Middle frontal gyrus (tissue), 1 donor: ENCODE results near the gene UGGT1.
"Not testable (repeated sequence)": the region's sequence is repeated elsewhere in the genome, so short reads cannot be mapped to it uniquely, and the experiment has no call there.

Experiments
- DNase-seq: peaks from one replicate; pipeline ENCODE4 v3.0.0-alpha.2; 2015; ENCODE audit warnings: low spot score; ENCODE audit errors: extremely low spot score

The UGGT1 gene

DNA sequence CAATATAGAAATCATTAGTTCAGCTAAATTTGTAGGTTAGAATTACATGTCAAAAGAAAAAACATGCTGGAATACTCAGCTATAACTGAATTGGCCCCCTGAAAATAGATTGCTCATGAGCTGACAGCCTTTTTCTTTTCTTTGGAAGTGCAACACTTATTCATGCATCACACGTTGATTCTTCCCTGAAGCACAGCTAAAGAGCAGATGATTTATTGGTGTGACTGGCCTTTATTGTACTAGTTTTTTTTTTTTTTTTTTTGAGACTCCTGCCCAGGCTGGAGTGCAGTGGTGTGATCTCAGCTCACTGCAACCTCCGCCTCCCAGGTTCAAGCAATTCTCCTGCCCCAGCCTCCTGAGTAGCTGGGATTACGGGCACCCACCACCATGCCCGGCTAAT, 83.1 kb downstream of the UGGT1 start:
- DNase-seq, result not testable (repeated sequence)

DNA sequence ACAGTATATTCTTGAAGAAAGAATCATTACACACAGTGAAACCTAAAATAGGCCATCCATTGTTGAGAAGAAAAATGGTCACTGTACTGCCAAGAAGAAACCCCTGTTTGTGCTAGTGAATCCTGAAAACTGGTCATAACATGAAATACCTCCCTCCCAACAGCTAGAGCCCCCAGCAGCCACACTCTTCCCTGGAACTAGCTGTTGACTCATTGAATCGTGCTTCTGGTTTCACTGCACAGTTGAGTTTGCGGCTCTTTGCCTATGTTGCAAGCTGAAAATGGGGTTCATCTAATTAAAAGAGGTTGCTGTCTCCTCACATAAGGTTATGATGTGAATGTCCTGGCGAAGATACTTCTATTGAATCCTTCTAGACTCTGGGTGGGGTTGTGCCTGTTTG, 86.3 kb downstream of the UGGT1 start:
- no peak for DNase-seq

DNA sequence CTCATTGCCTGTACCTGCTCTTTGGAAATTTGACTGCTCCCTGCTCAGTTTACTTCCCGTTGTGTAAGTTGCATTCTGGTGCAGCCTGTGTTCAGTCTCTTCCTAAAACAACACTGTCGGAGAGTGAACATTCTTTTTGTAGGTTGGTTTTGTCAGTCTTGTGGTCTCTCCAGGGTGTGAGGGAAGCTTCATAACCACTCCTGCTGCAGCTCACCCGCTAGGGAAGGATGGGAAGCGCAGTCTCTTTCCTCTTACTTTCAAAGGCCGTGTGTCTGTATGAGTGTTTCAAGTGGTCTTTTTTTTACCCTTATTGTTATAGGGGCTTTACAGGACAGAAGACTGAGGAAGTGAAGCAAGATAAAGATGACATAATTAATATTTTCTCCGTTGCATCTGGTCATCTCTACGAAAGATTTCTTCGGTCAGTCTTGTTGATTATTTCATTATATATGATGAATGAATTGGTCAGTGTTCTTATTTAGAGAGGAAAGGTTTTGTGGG, 87.2 kb downstream of the UGGT1 start:
- DNase-seq, result no peak

DNA sequence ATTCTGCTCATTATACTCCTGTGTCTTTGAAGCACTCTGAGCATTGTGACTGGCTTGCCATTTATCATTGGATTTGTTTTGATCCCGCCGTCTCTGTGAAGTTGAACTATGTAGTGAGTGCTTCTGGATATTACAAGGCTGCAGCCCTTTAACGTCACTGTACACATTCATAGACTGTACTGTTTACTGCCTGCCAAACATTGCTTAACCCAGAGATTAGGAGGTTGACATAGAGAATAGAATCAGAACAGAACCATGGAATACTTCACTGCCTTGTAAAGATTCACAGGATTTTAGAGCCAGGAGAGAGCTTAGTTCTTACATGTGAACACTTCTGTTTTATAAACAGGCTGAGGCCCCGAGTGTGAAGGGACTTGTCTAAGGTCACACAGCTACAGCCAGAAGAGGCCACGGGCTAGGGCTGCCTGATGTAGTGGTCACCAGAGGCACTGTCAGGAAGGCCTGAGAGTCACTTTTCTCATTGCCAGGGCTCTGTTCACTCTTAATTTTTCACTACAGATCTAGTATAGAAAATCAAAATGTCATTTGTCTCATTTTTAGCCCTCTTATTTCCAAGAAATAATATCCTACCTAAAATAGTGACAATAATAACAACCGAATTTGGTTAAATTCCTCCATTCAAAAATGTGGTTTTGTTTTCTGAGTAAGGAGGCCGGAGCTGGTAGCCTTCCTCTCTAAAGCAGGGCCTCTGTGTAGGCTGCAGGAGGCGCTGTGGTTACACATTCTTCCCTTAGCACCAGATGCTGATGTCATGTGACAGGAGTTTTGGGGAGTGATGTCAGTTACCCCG, 87.9 kb downstream of the UGGT1 start:
- no peak for DNase-seq

DNA sequence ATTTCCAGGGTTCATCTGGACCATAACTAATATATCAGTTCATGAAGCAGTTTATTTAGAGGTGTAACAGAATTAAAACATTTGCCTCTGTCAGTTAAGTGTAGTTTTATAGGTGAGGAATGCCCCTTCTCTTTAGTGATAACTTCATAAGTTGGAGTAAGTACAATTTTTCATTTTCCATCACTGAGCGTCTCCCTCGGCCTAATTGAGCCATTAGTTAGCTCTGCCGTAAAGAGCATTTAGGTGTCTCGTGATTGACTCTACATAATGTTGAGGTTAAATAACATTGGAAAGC, 88.4 kb downstream of the UGGT1 start:
- DNase-seq, result no peak

DNA sequence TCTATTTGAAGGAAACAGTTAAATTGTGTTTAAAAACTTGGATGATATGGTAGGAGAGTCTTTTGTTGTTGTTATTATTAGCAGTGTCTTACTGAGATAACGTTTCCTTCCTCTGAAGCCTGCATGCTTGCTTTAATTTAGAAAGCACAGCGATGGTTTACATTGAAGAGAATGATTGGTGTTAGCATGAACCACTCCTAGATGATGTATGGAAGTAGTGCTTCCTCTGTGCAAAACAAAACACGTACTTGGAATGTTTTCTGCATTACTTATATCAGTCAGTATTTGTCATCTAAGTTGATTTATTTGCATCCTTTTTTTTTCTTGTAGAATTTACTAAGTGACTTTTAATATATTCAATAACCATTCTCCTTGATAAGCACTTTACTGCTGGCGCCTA, 89.0 kb downstream of the UGGT1 start:
- no peak for DNase-seq

DNA sequence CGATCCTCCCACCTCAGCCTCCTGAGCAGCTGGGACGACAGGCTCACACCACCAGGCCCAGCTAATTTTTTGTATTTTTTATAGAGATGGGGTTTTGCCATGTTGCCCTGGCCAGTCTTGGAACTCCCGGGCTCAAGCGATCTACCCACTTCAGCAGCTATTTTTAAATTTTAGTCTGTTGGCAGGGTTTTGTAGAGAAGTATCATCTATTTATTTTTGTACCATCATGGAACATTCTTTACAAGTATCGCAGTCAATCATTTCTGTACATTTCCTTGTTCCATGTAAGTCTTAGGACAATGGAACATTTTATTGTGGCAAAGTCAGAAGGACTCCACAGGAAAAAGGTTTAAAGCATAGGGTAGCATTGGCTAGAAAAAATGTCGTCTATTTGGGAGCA, 94.6 kb downstream of the UGGT1 start:
- no peak for DNase-seq

DNA sequence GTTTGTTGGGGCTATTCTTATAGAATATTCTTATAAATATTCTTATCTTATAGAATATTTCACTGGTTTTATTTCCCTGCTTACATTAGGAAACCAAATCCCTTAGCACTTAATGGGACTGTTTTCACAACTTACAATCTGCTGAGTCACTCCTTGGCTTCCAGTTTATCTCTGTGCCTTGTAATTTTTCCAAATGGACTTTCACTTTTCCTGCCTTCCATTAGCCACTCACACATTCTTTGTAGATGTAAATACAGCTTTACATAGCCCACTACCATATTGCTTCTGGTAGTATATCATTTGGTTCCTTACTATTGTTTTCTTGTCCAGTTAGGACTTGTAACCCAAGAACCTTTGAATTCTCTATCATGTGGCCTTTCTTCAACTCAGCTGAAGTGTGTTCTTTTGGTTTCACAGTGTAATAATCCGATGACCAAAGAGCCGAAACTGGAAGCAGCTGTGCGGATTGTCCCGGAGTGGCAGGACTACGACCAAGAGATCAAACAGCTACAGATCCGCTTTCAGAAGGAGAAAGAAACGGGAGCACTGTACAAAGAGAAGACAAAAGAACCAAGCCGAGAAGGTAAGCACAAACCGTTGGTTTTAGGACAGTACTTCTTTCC, 96.1 kb downstream of the UGGT1 start:
- no peak for DNase-seq

DNA sequence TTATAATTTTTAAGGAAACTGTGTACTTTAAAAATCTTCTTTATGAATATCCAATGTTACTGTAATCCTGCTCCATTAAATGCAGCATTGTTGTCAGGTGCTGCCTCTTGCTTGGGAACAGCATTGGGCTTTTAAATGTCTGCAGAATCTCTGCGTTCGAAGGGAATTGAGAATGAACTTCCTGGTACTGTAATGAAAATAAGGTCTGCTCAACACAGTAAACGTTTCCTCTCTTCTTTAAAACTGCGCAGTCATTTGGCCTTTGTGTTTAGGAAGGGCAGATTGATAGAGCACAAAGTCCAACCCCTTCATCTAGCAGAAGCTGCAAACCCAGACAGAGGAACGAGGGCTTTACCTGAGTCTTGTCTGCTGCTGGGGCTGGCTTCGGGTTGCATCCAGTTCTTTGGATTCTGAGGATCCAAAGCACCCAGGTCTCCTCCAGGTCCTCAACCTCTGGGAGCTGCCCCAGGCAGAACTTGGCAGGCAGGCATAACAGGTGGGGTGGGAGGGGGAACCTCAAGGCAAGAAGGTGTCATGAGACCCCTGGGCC, 104.5 kb downstream of the UGGT1 start:
- no peak for DNase-seq

DNA sequence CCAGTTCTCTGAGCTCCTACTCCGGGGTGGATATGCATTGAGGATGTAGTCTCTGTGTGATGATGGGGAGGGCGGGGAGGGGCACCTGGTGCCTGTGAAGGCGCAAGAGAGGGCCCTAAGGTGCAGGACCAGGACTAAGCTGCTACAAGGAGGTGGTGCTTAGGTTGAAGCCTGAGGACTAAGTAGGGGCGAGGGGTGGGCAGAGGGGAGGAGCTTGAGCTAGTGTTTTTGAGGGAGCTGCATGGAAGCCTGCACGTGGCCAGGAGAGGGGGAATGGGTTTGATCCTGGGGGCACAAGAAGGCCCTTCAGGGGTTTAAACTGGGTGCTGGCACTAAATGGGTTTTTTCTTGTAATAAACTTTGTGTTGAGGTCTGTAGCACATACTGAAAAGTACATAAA, 105.0 kb downstream of the UGGT1 start:
- no peak for DNase-seq

DNA sequence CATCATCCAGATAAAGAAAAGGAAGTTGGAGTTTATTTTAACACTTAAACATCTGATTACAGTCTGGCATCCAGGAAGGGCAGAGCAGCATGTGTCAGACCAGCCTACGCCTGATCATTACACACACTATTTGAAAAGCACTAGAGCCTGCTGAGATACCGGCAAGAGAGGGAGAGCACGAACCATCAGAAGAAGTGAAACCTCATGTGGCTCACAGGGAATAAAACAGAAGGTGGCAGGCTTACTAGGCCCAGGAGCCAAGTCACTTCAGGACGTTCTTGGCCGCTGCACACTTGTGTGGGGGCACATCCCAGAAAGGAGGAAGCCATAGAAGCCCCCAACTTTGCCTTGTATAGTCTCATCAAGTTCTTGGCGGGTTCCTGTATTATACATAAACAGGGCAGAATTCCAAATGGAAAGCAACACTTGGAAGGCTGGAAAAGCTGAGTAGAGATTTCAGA, 105.5 kb downstream of the UGGT1 start:
- no peak for DNase-seq

DNA sequence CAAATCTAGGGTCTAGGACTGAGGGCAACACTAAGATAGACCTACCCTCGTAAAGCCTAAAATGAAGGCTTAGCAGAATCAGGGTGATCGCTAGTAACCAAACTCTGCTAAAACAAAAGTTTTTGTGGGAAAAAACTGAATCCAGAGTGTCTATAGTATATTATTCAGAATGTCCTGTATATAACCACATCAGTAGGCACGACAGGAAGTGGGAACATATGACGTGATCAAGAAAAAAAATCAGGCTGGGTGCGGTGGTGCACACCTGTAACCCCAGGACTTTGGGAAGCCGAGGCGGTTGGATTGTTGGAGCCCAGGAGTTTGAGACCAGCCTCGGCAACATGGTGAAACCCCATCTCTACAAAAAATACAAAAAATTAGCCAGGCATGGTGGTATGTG, 106.1 kb downstream of the UGGT1 start:
- DNase-seq, result no peak

DNA sequence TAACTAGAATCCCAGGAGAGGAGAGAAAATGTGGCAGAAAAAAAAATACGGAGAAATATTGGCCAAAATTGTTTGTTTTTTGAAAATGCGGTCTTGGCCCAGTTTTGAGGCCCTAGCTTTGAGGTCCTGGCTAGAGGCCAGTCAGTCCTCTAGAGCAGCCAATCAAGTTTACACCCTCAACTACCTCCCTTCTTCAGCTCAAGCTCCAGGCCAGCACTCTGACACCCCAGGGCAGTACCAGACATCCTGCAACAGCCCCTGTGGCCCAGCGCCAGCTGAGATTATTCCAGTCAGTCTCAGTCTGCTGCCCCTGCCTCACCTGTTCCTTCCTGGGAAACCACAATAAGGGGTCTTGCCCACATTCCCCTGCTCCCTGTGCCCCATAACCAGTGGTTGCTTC, 107.7 kb downstream of the UGGT1 start:
- no peak for DNase-seq

DNA sequence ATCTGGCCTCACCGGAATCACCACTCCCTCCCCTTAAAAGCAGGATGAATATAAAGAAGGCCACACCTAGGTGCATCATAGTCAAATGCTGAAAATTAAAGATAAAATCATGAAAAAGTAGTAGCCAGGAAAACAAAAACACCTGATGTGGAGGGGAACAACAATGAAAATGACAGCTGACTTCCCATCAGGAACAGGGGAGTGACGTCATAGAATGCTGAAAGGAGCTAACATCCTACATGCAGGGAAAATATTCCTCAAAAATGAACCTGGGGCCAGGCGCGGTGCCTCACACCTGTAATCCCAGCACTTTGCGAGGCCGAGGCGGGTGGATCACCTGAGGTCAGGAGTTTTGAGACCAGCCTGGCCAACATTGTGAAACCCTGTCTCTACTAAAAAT, 108.1 kb downstream of the UGGT1 start:
- no peak for DNase-seq

DNA sequence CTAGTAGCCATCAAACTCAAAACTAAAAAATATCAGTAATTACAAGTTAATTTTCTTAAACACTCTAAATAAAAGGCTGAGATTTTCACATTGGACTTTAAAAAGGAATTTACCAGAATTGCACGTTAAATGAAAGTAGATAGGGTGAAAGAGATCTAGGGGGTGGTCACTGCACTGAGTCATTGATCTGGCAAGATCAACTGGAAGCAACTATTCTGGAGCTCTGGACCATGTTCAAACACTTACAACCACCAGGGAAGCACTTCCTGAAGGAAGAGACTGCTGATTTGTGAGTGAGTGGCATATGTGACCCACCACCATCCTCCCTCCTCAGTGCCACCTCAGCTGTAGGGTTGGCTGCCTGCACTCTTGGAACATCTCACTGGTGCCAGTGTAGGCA, 111.8 kb downstream of the UGGT1 start:
- DNase-seq, result no peak

DNA sequence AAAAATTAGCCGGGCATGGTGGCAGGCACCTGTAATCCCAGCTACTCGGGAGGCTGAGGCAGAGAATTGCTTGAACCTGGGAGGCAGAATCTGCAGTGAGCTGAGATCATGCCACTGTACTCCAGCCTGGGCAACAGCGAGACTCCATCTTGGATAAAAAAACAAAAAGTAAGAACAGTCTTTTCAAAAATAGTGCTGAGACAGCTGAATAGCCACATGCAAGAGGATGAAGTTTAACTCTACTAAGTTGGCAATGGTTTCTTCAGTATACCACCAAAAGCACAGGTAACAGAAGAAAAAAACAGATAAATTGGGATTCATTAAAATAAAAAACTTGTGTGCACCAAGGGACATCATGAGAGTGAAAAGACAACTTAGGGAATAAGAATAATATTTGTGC, 115.2 kb downstream of the UGGT1 start:
- no peak for DNase-seq

DNA sequence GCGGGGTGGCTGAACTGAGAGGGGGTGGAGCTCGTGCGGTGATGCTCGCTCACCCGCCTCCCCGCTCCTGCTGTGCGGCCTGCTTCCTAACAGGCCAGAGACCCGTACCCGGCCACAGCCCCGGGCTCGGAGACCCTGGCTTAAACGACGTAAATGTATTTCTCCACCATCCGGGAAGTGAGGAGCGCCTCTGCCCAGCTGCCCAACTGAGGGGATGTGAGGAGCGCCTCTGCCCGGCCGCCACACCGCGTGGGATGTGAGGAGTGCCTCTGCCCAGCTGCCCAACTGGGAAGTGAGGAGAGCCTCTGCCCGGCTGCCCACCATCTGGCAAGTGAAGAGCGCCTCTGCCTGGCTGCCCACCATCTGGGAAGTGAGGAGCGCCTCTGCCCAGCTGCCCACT, 117.0 kb downstream of the UGGT1 start:
- DNase-seq, result no peak

DNA sequence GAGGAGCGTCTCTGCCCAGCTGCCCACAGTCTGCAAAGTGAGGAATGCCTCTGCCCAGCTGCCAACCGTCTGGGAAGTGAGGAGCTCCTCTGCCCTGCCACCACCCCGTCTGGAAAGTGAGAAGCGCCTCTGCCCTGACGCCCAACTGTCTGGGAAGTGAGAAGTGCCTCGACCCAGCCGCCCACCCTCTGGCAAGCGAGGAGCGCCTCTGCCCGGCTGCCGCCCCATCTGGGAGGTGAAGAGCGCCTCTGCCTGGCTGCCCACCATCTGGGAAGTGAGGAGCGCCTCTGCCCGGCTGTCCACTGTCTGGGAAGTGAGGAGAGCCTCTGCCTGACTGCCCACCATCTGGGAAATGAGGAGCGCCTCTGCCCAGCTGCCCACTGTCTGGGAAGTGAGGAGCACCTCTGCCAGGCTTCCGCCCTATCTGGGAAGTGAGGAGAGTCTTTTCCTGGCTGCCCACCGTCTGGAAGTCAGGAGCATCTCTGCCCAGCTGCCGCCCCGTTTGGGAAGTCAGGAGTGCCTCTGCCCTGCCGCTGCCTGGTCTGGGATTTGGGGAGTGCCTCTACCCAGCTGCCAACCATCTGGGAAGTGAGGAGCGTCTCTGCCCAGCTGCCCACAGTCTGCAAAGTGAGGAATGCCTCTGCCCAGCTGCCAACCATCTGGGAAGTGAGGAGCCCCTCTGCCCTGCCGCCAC, 117.8 kb downstream of the UGGT1 start:
- not testable (repeated sequence) for DNase-seq

DNA sequence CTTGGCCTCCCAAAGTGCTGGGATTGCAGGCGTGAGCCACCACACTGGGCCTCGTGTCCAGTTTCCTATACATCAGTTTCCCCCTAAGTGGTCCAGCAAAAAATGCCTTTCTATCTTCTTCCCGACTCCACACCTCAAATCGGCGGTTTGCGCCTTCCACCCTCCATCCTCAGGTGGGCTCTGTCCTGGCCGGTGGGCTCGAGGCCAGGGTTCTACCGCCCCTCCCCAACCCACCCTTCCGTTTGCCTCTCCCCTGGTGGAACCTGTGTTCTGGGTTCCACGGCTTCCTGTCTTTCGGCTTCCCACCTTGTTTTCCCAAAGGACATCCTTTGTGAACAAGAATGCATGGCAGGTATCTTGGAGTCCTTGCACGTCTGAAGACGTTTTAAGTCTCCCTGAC, 123.3 kb downstream of the UGGT1 start:
- DNase-seq, result no peak

DNA sequence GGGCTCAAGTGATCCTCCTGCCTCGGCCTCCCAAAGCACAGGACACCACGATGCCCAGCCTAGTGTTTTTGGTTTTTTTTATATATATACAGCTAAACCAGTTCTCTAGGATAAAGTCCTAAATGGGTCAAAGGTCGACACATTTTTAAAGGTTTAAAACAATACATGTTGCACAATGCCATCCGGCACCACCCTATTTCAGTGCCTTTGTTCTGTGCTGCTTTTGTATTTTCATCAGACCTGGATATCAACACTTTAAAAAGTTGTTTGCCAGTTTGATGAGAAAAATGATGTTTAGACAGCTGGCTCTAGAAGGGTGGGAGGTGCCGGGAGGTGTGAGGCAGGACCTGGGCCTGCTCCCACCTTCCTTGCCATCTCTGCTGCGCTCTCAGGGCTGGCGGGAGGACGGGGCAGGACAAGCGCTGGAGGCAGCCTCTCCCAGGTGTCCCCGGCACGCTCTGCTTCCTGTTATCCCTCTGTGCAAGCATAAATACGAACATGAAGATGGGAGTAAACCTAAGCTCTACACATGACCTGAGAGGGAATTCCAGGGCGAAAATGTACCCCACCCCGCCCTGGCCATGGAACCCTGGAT, 124.0 kb downstream of the UGGT1 start:
- no peak for DNase-seq

DNA sequence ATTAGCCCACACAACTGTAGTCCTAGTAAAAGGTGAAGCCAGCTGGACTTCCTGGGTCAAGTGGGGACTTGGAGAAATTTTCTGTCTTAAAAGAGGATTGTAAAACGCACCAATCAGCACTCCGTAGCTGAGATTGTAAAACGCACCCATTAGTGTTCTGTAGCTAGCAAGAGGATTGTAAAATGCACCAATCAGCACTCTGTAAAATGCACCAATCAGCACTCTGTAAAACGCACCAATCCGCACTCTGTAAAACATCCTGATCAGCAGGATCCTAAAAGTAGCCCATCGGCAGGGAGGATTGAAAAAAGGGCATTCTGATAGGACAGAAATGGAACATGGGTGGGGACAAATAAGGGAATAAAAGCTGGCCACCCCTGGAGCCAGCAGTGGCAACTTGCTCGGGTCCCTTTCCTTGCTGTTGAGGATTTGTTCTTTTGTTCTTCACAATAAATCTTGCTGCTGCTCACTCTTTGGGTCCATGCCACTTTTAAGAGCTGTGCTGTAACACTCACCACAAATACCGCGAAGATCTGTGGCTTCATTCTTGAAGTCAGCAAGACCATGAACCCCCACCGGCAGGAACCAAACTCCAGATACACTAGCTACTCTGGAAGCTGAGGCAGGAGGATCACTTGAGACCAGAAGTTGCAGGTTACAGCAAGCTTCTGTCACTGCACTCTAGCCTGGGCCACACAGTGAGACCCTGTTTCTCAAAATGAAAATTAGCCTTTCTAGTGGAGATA, 125.1 kb downstream of the UGGT1 start:
- no peak for DNase-seq
